Natural killer cell (primary cell): ENCODE results near the gene PUM2. TPM values are rescaled to one million over a fixed set of nuclear protein-coding genes. Genes with fewer than 3 reads are reported as not detected.

Experiments used
- ATAC-seq, 3 donors: fragments of 150-1000 bp in 2 of 3; fragments of 200-7000 bp in 1 of 3; cut with Tn5 transposase; 1 replicate in 1 of 3; 2 replicates in 2 of 3; pipeline ENCODE4 v1.10.0; 2021; ENCODE audit warnings: mild to moderate bottlenecking in 2 of 3, moderate library complexity in 2 of 3
- DNase-seq, 2 donors: peaks; one replicate each; pipeline versions ENCODE4 v3.0.0 to v3.0.0-alpha.2; 2013 to 2021; ENCODE audit warnings: mixed read lengths in 1 of 2
- H3K27ac ChIP-seq: one replicate; pipeline ENCODE4 v1.5.1; 2013; ENCODE audit warnings: mild to moderate bottlenecking, low read length
- H3K27me3 ChIP-seq: one replicate; pipeline ENCODE4 v1.6.1; 2013; ENCODE audit warnings: low read length; ENCODE audit not compliant: control insufficient read depth, insufficient read depth
- H3K36me3 ChIP-seq: one replicate; pipeline ENCODE4 v1.6.1; 2013; ENCODE audit warnings: low read length; ENCODE audit not compliant: control insufficient read depth, insufficient read depth
- H3K4me1 ChIP-seq: one replicate; pipeline ENCODE4 v1.6.1; 2013; ENCODE audit warnings: low read length; ENCODE audit not compliant: control insufficient read depth, insufficient read depth
- H3K4me3 ChIP-seq: one replicate; pipeline ENCODE4 v1.5.1; 2013; ENCODE audit warnings: low read length
- H3K9me3 ChIP-seq: one replicate; pipeline ENCODE4 v1.6.1; 2013; ENCODE audit warnings: low read length; ENCODE audit not compliant: control insufficient read depth, insufficient read depth
- H3K27ac Mint-ChIP-seq, 2 donors: one replicate each; pipeline ENCODE4 v1.8.0; 2022; ENCODE audit warnings: mild to moderate bottlenecking in 2 of 2, mixed read lengths in 2 of 2, moderate library complexity in 1 of 2
- H3K27me3 Mint-ChIP-seq, 2 donors: one replicate each; pipeline ENCODE4 v1.8.0; 2022; ENCODE audit warnings: low read depth in 2 of 2, mixed read lengths in 2 of 2
- H3K36me3 Mint-ChIP-seq: one replicate; pipeline ENCODE4 v1.8.0; 2022; ENCODE audit warnings: mixed read lengths
- H3K4me1 Mint-ChIP-seq, 2 donors: one replicate each; pipeline ENCODE4 v1.8.0; 2022; ENCODE audit warnings: mixed read lengths in 2 of 2
- H3K4me3 Mint-ChIP-seq: one replicate; pipeline ENCODE4 v1.8.0; 2022; ENCODE audit warnings: mild to moderate bottlenecking, moderate library complexity, mixed read lengths
- H3K9me3 Mint-ChIP-seq, 2 donors: one replicate each; pipeline ENCODE4 v1.8.0; 2022; ENCODE audit warnings: mixed read lengths in 2 of 2
- WGBS: methylation state at CpG from one replicate; pipeline ENCODE4 v1.1.7; 2013; ENCODE audit warnings: missing lambda C conversion rate; ENCODE audit not compliant: insufficient coverage; 5-methylcytosine and 5-hydroxymethylcytosine counted together
- intact Hi-C: fragments of 100-400 bp; cut with micrococcal nuclease; formaldehyde crosslinking; loops from one replicate; pipeline ENCODE4 v1.14.2; 2022
- total RNA-seq, 4 donors: library from RNA; stranded (reverse); fragments of 120-200 nt in 1 of 4; gene quantifications; one replicate each; pipeline versions ENCODE4 v1.2.3 to v1.2.4, GENCODE V29; 2013 to 2022
- TF ChIP-seq, protein P1 (sequence below): fragments of 200-600 bp; IDR thresholded peaks from one replicate; pipeline ENCODE4 v1.8.0; 2022; ENCODE audit warnings: antibody characterized with exemption

The PUM2 gene
- total RNA-seq, 3 donors from 2014 or later (not counting 1 experiment from before 2014, with no cell fraction given): 115 to 157 (median 130) TPM

DNA sequence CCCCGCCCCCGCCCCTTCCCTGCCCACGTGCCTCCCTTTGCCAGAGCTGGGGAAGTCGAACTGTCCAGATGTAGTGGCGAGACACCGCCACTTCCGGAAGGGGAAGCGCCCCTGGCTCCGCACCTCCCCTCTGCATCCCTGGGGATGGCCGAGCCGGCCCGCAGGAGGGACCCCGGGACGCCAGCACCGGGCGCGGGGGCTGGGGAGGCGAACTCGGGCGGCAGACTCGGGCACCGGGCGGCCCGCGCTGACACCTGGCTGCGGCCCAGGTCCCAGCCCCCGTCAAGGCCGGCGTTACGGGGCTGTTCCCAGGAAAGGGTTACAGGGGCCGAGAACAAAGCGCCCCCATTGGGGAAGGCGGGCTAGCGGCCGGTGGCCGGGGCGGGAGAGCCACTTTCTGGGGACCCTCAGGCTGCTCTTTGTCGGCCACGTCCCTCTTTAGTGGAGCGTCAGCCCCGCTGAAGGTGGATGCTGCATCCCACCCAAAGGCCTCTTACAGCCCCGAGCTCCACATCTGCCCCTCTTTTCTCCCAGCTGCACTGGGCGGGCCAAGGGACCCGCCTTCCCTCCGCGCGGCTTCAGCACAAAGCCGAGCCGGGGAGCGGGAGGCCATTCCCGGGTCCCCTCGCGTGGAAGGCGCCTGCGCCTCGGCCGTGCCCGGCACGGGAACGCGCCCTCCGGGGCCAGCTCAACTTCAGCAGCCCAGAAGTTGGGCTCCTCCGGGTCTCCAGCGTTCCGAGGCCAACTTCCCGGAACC lies 127.1 kb downstream of the PUM2 start:
- no peaks in the 10 kb centered on the region for H3K9me3 ChIP-seq
- TF ChIP-seq, protein P1, sequence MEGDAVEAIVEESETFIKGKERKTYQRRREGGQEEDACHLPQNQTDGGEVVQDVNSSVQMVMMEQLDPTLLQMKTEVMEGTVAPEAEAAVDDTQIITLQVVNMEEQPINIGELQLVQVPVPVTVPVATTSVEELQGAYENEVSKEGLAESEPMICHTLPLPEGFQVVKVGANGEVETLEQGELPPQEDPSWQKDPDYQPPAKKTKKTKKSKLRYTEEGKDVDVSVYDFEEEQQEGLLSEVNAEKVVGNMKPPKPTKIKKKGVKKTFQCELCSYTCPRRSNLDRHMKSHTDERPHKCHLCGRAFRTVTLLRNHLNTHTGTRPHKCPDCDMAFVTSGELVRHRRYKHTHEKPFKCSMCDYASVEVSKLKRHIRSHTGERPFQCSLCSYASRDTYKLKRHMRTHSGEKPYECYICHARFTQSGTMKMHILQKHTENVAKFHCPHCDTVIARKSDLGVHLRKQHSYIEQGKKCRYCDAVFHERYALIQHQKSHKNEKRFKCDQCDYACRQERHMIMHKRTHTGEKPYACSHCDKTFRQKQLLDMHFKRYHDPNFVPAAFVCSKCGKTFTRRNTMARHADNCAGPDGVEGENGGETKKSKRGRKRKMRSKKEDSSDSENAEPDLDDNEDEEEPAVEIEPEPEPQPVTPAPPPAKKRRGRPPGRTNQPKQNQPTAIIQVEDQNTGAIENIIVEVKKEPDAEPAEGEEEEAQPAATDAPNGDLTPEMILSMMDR: no peak
- no peak overlapping the region for H3K4me3 ChIP-seq
- H3K4me1 ChIP-seq: peaks cover 15% of the 10 kb centered on the region
- WGBS: under 1% methylated on average over 66 of the region's 66 CpGs
- H3K36me3 Mint-ChIP-seq: no peaks in the 10 kb centered on the region
- peaks cover 37 to 53% of the 10 kb centered on the region in 2 donors for H3K27me3 Mint-ChIP-seq
- no peaks in the 10 kb centered on the region for H3K4me1 Mint-ChIP-seq
- DNase-seq (no peak), ATAC-seq (peak in 1 of 3 donors; percentile 8)
- no peak overlapping the region for H3K4me3 Mint-ChIP-seq
- H3K27ac ChIP-seq: no peak overlapping the region
- H3K27me3 ChIP-seq: peaks cover 15% of the 10 kb centered on the region
- H3K27ac Mint-ChIP-seq: no peak overlapping the region
- no peaks in the 10 kb centered on the region for H3K36me3 ChIP-seq
- intact Hi-C loops: no loop called here
- H3K9me3 Mint-ChIP-seq: no peaks in the 10 kb centered on the region

DNA sequence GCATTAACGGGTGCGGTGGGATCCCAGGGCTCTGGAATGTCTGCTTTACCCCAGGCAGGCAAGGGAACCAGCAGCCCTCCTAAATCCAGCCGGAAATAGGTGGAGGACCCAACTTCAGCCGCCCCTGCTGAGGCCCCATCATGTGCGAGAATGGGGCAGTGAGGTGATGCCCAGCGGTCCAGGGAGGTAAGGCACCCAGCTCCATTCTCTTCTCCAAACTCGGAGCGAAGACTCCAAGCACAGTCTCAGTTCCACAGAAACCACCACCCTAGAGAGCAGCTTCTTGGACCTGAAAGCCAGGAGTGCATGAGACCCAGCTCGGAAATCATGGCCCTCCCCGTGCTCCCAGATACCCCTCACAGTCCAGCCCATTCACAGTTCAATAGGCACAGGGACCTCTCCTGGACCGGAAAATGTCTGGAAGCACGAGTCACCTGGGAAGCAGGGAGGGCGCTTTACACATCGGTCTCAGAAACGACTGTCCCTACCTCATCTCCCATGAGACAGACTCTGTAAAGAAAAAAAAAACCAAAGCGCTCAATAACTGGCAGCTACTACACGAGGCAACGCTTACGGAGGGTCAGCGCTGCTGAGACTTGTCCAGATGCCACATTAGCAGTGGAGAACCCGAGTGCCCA lies 127.8 kb downstream of the PUM2 start:
- 40% methylated on average over 21 of the region's 21 CpGs for WGBS
- H3K36me3 Mint-ChIP-seq: no peaks in the 10 kb centered on the region
- peak overlapping the region; percentile 17 for H3K4me3 Mint-ChIP-seq
- TF ChIP-seq, protein P1: no peak
- ATAC-seq (no peak), DNase-seq (no peak)
- Histone ChIP-seq H3K9me3 (no peaks in the 10 kb centered on the region), H3K27ac (no peak overlapping the region), H3K27me3 (peaks cover 15% of the 10 kb centered on the region), H3K4me3 (no peak overlapping the region), H3K4me1 (peaks cover 15% of the 10 kb centered on the region), H3K36me3 (no peaks in the 10 kb centered on the region)
- H3K4me1 Mint-ChIP-seq: no peaks in the 10 kb centered on the region
- H3K27ac Mint-ChIP-seq: no peak overlapping the region
- intact Hi-C loops: no loop called here
- no peaks in the 10 kb centered on the region for H3K9me3 Mint-ChIP-seq
- H3K27me3 Mint-ChIP-seq: peaks cover 36 to 47% of the 10 kb centered on the region in 2 donors

GRCh38 chr2:20222014-20222768 lies 128.5 kb downstream of the PUM2 start:
- DNase-seq: no peak
- H3K9me3 ChIP-seq: no peaks in the 10 kb centered on the region
- intact Hi-C loops: no loop called here
- no peaks in the 10 kb centered on the region for H3K36me3 ChIP-seq
- no peak for ATAC-seq
- Mint-ChIP-seq H3K4me3 (peak overlapping the region; percentile 0), H3K9me3 (no peaks in the 10 kb centered on the region), H3K4me1 (no peaks in the 10 kb centered on the region), H3K36me3 (no peaks in the 10 kb centered on the region), H3K27me3 (peaks cover 29 to 40% of the 10 kb centered on the region in 2 donors), H3K27ac (no peak overlapping the region)
- no peak overlapping the region for H3K27ac ChIP-seq
- H3K27me3 ChIP-seq: peaks cover 15% of the 10 kb centered on the region
- TF ChIP-seq, protein P1: no peak
- WGBS: 79% methylated on average over 1 of the region's 1 CpG
- peaks cover 15% of the 10 kb centered on the region for H3K4me1 ChIP-seq
- no peak overlapping the region for H3K4me3 ChIP-seq
